Cerebellar nuclear complex (tissue), 1 donor: ENCODE results near the gene ENTPD1.

Experiments used
- DNase-seq, 2 experiments: peaks; one replicate each; lab custom pipeline; 2025; lab: John Stamatoyannopoulos, UW

ENTPD1 gene

GRCh38 chr10:95831076-95831475 is 75.1 kb downstream of the ENTPD1 start:
- DNase-seq, result no peak

GRCh38 chr10:95831515-95831914 is 75.6 kb downstream of the ENTPD1 start:
- no peak for DNase-seq

- no peak for DNase-seq
These were observed 76.5 kb downstream of the ENTPD1 start for GRCh38 chr10:95832216-95833041.

GRCh38 chr10:95833042-95833610 is 77.2 kb downstream of the ENTPD1 start:
- no peak for DNase-seq

- no peak for DNase-seq
These were observed 78.4 kb downstream of the ENTPD1 start for GRCh38 chr10:95834406-95834805.

GRCh38 chr10:95835149-95835860 is 79.3 kb downstream of the ENTPD1 start:
- no peak for DNase-seq

GRCh38 chr10:95835911-95836310 is 79.9 kb downstream of the ENTPD1 start:
- DNase-seq, result no peak

GRCh38 chr10:95836610-95837355 is 80.8 kb downstream of the ENTPD1 start:
- DNase-seq, result no peak

- no peak for DNase-seq
These were observed 81.4 kb downstream of the ENTPD1 start for GRCh38 chr10:95837356-95837776.

GRCh38 chr10:95837783-95838182 is 81.8 kb downstream of the ENTPD1 start:
- no peak for DNase-seq

- DNase-seq, result no peak
These were observed 84.2 kb downstream of the ENTPD1 start for GRCh38 chr10:95840121-95840520.

- DNase-seq, result no peak
These were observed 84.7 kb downstream of the ENTPD1 start for GRCh38 chr10:95840681-95841080.

- no peak for DNase-seq
These were observed 85.9 kb downstream of the ENTPD1 start for GRCh38 chr10:95841661-95842498.

GRCh38 chr10:95845411-95845810 is 89.4 kb downstream of the ENTPD1 start:
- no peak for DNase-seq

GRCh38 chr10:95847007-95847406 is 91.0 kb downstream of the ENTPD1 start:
- DNase-seq, result no peak

GRCh38 chr10:95848841-95849240 is 92.9 kb downstream of the ENTPD1 start:
- DNase-seq, result no peak

GRCh38 chr10:95850791-95851190 is 94.8 kb downstream of the ENTPD1 start:
- no peak for DNase-seq

GRCh38 chr10:95860166-95860940 is 104.4 kb downstream of the ENTPD1 start:
- no peak for DNase-seq

- DNase-seq, result no peak
These were observed 105.4 kb downstream of the ENTPD1 start for GRCh38 chr10:95861386-95861785.
